ENCODE data around the gene ACOXL.

ACOXL gene

DNA sequence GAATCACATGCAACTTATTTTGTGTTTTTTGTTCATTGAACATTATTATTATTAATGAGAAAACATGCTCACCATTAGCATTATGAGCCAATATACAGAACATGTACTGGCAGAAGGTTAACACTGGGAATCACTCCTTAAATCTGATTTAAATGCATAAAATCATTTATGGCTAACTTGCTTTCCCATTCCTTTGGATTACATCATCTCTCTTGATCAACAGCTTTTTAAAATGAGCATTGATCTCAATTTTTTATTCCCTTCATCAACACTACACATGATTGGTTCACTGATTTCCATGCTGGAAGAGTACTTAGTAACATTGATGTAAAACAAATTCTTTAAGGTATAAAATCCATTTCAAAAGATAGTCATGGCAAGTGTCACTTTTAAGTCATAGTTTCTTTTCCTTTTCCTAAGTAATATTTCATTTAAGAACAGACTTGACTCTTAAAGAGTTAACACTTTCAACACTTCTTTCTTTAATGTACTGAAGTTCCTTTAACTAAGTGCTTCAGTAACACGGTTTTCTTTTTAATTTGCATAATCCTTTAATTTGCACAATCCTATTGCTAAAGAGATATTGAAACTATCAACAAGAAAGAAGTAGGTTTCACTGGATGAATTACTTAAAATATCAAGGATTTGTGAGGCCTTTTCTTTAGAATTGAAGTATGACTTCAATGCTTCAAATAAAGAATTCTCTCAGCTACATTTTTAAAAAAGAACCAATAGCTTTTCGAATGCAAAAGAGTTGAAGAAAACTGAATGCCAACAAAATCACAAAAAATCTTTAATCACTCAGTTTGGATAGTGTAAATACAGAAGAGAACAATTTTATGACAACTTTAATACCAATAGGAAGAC, 29.6 kb upstream of the ACOXL start:
- Histone ChIP-seq H3K4me1 (ENCODE audit: control insufficient read depth, insufficient read depth, low read length) (no peaks in the 10 kb centered on the region), H3K36me3 (ENCODE audit: control insufficient read depth, insufficient read depth, low read length) (no peaks in the 10 kb centered on the region), H3K27me3 (ENCODE audit: control insufficient read depth, insufficient read depth, low read length) (no peaks in the 10 kb centered on the region), H3K27ac (ENCODE audit: low read length) (no peak overlapping the region), H3K9me3 (ENCODE audit: control insufficient read depth, insufficient read depth, low read length) (no peaks in the 10 kb centered on the region), H3K4me3 (ENCODE audit: low read length) (no peak overlapping the region)
- no CpG with 5 or more reads among the region's 2 CpGs for WGBS (ENCODE audit: insufficient coverage, insufficient read length)
- DNase-seq (ENCODE audit: low read depth, low spot score) = no peak

DNA sequence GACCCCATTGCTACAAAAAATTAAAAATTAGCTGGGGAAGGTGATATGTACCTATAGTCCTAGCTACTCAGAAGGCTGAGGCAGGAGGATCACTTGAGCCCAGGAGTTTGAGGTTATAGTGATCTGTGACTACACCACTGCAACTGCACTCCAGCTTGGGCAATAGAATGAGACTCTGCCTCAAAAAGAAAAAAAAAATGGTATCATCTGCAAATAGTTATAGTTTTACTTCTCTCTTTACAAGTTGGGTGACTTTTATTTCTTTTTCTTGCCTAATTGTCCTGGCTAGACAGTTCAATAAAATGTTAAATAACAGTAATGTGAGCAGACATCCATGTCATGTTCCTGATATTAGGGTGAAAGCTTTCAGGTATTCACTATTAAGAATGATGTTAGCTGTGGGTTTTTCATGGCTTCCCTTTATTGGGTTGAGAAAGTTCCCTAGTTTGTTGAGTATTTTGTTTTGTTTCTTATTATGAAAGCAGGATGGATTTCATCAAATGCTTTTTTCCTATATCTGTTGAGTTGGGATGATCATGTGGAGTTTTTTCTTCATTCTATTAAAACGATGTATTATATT, 24.9 kb upstream of the ACOXL start:
- DNase-seq (ENCODE audit: low read depth, low spot score) = no peak
- Histone ChIP-seq H3K36me3 (ENCODE audit: control insufficient read depth, insufficient read depth, low read length) (no peaks in the 10 kb centered on the region), H3K4me3 (ENCODE audit: low read length) (no peak overlapping the region), H3K27me3 (ENCODE audit: control insufficient read depth, insufficient read depth, low read length) (no peaks in the 10 kb centered on the region), H3K27ac (ENCODE audit: low read length) (no peak overlapping the region), H3K9me3 (ENCODE audit: control insufficient read depth, insufficient read depth, low read length) (no peaks in the 10 kb centered on the region), H3K4me1 (ENCODE audit: control insufficient read depth, insufficient read depth, low read length) (no peaks in the 10 kb centered on the region)
- no CpG with 5 or more reads among the region's 1 CpG for WGBS (ENCODE audit: insufficient coverage, insufficient read length)

DNA sequence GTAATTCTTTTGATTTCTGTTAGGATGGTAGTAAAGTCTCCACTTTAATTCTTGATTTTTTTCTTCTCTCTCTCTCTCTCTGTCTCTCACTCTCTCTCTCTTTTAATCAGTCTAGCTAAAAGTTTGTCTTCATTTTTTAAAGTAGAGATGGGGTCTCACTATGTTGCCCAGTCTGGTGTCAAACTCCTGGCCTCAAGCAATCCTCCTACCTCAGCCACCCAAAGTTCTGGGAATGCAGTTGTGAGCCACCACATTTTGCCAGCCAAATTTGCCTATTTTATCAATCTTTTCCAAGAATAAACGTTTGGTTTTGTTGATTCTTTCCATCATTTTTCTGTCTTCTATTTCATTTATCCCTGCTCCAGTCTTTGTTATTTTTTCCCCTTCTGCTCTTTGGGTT, 23.9 kb upstream of the ACOXL start:
- Histone ChIP-seq H3K4me1 (ENCODE audit: control insufficient read depth, insufficient read depth, low read length) (no peaks in the 10 kb centered on the region), H3K27ac (ENCODE audit: low read length) (no peak overlapping the region), H3K27me3 (ENCODE audit: control insufficient read depth, insufficient read depth, low read length) (no peaks in the 10 kb centered on the region), H3K9me3 (ENCODE audit: control insufficient read depth, insufficient read depth, low read length) (no peaks in the 10 kb centered on the region), H3K4me3 (ENCODE audit: low read length) (no peak overlapping the region), H3K36me3 (ENCODE audit: control insufficient read depth, insufficient read depth, low read length) (no peaks in the 10 kb centered on the region)
- no CpG with 5 or more reads among the region's 1 CpG for WGBS (ENCODE audit: insufficient coverage, insufficient read length)
- DNase-seq (ENCODE audit: low read depth, low spot score) = no peak

DNA sequence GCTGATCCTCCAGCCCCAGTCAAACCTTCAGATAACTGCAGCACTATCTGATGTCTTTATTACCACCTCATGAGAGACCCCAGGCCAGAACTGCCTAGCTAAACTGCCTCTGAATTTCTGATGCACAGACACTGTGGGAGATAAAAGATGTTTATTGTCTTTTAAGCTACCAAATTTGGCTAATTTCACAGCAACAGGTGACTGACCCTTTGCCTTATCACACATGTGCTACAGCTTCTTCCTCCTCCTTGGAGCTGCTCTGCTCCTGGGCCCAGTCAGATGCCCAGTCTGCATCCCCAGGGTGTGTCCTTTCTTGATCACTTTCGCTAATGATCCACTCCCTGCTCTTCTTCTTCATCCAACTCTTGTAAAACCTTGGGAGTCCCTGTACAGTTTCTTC, 19.6 kb upstream of the ACOXL start:
- DNase-seq (ENCODE audit: low read depth, low spot score) = no peak
- H3K4me3 ChIP-seq (ENCODE audit: low read length) = no peak overlapping the region
- H3K27ac ChIP-seq (ENCODE audit: low read length) = no peak overlapping the region
- no peaks in the 10 kb centered on the region for H3K9me3 ChIP-seq (ENCODE audit: control insufficient read depth, insufficient read depth, low read length)
- H3K27me3 ChIP-seq (ENCODE audit: control insufficient read depth, insufficient read depth, low read length) = no peaks in the 10 kb centered on the region
- H3K36me3 ChIP-seq (ENCODE audit: control insufficient read depth, insufficient read depth, low read length) = no peaks in the 10 kb centered on the region
- H3K4me1 ChIP-seq (ENCODE audit: control insufficient read depth, insufficient read depth, low read length) = no peaks in the 10 kb centered on the region
- no CpG with 5 or more reads among the region's 1 CpG for WGBS (ENCODE audit: insufficient coverage, insufficient read length)

DNA sequence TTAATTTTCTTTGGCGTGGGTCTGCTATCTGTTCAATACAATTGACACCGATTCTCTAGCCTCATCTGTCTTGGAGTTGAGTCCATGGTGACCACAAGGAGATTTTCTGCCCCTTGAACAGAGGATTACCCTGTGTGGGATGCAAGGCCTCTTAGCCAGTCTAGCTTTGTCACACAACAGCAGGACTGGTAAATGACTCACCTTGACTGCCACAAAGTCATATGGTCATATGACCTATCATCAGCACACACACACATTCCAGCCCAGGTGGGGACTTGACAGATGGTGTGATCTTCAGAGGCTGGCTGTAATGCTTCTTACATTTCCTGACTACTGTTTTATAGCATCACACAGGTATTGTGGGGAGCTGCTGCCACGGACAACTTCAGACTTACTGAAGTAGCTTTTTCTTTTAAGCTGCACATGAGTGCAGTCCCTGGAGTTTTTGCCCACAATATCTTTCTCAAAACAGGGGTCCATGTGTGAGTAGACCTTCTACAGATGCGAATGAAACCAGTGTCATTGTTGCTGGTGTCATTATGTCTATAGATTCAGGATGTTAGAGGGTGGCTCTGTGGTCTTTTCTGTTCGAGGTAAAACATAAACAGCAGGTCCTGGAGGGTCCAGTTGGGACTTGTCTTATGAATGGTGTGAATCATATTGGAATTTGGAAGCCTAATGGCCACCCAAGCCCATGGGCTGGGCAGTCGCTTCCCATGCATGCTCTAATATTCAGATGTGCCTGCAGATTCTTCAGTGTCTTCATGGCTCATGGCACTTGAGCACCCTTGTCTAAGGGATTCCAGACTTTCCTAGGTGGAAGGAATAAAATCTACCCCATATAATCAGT, 18.6 kb upstream of the ACOXL start:
- Histone ChIP-seq H3K4me1 (ENCODE audit: control insufficient read depth, insufficient read depth, low read length) (no peaks in the 10 kb centered on the region), H3K27me3 (ENCODE audit: control insufficient read depth, insufficient read depth, low read length) (no peaks in the 10 kb centered on the region), H3K9me3 (ENCODE audit: control insufficient read depth, insufficient read depth, low read length) (no peaks in the 10 kb centered on the region), H3K36me3 (ENCODE audit: control insufficient read depth, insufficient read depth, low read length) (no peaks in the 10 kb centered on the region), H3K27ac (ENCODE audit: low read length) (no peak overlapping the region), H3K4me3 (ENCODE audit: low read length) (no peak overlapping the region)
- WGBS (ENCODE audit: insufficient coverage, insufficient read length) = no CpG with 5 or more reads among the region's 6 CpGs
- DNase-seq (ENCODE audit: low read depth, low spot score) = no peak

DNA sequence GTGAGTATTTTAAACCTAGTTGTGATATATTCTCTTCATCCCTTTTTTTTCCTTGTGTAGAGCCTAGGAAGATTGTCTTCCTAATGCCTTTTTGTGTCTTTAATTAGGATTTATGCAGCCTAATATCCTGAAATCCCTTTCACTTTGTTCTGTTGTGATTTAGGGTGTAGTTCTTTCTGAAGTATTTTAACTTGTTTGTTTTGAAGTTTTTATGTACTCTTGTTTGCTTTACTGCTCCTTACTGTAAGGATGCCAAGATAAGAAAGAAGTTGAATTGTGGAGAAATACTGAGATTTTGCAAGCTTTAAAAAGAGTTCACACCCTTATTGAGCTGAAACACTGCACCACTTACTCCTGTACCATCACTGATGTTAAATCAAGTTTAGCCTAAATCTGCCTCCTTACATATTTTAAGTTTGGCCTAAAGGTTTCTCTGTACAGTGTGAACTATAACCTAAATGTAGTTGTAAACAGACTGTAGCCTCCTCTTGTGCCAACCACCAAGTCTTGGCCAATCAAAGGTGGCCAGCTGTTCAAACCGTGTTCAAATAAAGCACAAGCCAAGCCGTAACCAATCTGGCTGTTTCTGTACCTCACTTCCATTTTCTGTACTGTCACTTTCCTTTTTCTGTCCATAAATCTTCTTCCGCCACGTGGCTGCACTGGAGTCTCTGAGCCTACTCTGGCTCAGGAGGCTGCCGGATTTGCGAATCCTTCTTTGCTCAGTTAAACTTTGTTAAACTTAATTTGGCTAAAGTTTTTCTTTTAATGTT, 17.7 kb upstream of the ACOXL start:
- no peaks in the 10 kb centered on the region for H3K27me3 ChIP-seq (ENCODE audit: control insufficient read depth, insufficient read depth, low read length)
- no peak overlapping the region for H3K4me3 ChIP-seq (ENCODE audit: low read length)
- DNase-seq (ENCODE audit: low read depth, low spot score) = no peak
- no peaks in the 10 kb centered on the region for H3K4me1 ChIP-seq (ENCODE audit: control insufficient read depth, insufficient read depth, low read length)
- H3K27ac ChIP-seq (ENCODE audit: low read length) = no peak overlapping the region
- WGBS (ENCODE audit: insufficient coverage, insufficient read length) = no CpG with 5 or more reads among the region's 6 CpGs
- H3K9me3 ChIP-seq (ENCODE audit: control insufficient read depth, insufficient read depth, low read length) = no peaks in the 10 kb centered on the region
- H3K36me3 ChIP-seq (ENCODE audit: control insufficient read depth, insufficient read depth, low read length) = no peaks in the 10 kb centered on the region

DNA sequence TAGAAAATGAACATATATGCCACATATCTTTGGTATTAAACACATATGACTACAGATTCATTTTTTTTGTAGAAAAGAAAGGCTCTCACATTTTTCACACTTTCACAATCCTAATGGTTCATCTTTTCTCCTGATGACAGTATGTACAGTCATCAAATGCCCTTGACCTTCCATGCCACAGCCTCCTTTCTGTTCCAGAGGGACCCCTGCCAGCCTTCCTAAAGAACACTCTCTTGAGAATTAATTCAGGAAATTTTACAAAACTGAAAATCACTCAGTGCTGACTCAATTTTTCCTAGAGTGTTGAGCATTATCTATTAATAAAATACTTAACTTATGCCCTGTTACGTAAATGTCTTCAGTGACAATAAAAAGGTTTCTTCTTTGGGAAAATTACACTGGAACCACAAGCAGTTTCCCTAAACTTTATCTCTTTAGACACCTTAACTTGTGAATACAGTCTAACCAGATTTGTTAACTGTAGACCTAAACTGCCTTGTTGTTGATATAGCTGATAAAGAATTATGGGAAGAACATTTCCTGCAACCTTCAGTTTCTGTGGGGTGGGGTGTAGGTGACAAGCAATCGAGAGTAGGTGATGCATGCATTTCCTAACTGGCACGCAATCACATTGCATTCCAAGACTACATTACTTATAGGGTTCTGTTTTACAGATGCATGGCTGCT, 15.3 kb upstream of the ACOXL start:
- H3K27me3 ChIP-seq (ENCODE audit: control insufficient read depth, insufficient read depth, low read length) = no peaks in the 10 kb centered on the region
- no peaks in the 10 kb centered on the region for H3K9me3 ChIP-seq (ENCODE audit: control insufficient read depth, insufficient read depth, low read length)
- no peak overlapping the region for H3K27ac ChIP-seq (ENCODE audit: low read length)
- no peaks in the 10 kb centered on the region for H3K4me1 ChIP-seq (ENCODE audit: control insufficient read depth, insufficient read depth, low read length)
- WGBS (ENCODE audit: insufficient coverage, insufficient read length) = no CpG with 5 or more reads among the region's 3 CpGs
- DNase-seq (ENCODE audit: low read depth, low spot score) = no peak
- no peak overlapping the region for H3K4me3 ChIP-seq (ENCODE audit: low read length)
- H3K36me3 ChIP-seq (ENCODE audit: control insufficient read depth, insufficient read depth, low read length) = no peaks in the 10 kb centered on the region

DNA sequence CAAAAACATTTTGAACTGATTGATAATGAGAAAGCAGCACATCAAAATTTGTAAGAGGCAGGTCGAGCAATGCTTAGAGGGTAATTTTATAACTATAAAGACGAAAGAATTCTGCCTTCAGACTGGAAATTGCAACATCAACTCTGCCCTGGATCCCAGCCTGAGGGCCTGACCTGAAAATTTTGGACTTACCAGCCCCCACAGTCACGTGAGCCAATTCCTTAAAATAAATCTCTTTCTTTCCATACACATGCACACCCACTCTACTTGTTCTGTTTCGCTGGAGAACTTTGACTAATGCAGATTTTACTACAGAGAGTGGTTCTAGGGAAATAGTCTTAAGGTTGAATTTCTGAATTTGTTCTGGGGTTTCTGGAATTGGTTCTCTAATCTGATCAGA, 14.6 kb upstream of the ACOXL start:
- no peak overlapping the region for H3K4me3 ChIP-seq (ENCODE audit: low read length)
- no CpG with 5 or more reads among the region's 4 CpGs for WGBS (ENCODE audit: insufficient coverage, insufficient read length)

DNA sequence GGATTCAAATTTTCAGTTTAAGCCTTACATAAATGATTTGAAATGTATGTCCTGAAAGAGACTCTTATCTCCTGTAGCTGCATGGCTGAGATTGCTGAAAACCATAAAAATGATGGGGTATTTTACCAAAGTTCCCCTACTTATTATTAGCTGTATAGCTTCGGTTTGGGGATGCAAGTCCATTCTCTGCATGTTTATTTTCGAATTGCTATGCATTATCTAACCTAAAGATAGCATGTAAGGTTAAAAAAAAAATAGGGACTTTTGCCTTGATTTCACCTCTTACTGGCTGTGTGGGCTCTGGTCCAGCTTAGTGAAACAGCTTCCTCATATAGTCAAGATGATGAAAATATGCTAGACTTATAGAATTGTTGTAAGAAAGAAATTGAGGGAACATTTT, 14.0 kb upstream of the ACOXL start:
- Histone ChIP-seq H3K36me3 (ENCODE audit: control insufficient read depth, insufficient read depth, low read length) (no peaks in the 10 kb centered on the region), H3K27ac (ENCODE audit: low read length) (no peak overlapping the region), H3K9me3 (ENCODE audit: control insufficient read depth, insufficient read depth, low read length) (no peaks in the 10 kb centered on the region), H3K4me1 (ENCODE audit: control insufficient read depth, insufficient read depth, low read length) (no peaks in the 10 kb centered on the region), H3K27me3 (ENCODE audit: control insufficient read depth, insufficient read depth, low read length) (no peaks in the 10 kb centered on the region), H3K4me3 (ENCODE audit: low read length) (no peak overlapping the region)
- no CpG with 5 or more reads among the region's 2 CpGs for WGBS (ENCODE audit: insufficient coverage, insufficient read length)
- no peak for DNase-seq (ENCODE audit: low read depth, low spot score)

More for the DNA sequence above, 14.6 kb upstream of the ACOXL start:
- H3K27me3 ChIP-seq (ENCODE audit: control insufficient read depth, insufficient read depth, low read length) = no peaks in the 10 kb centered on the region
- H3K27ac ChIP-seq (ENCODE audit: low read length) = no peak overlapping the region
- H3K36me3 ChIP-seq (ENCODE audit: control insufficient read depth, insufficient read depth, low read length) = no peaks in the 10 kb centered on the region
- no peaks in the 10 kb centered on the region for H3K4me1 ChIP-seq (ENCODE audit: control insufficient read depth, insufficient read depth, low read length)
- no peak for DNase-seq (ENCODE audit: low read depth, low spot score)
- no peaks in the 10 kb centered on the region for H3K9me3 ChIP-seq (ENCODE audit: control insufficient read depth, insufficient read depth, low read length)

Data from iPS DF 6.9 (cell line).